HepG2 (cell line): Measurements from ENCODE around the gene EEFSEC. TPM values are rescaled to one million over a fixed set of nuclear protein-coding genes. Genes with fewer than 3 reads are reported as not detected.

ENCODE experiments used
- ATAC-seq: fragments of 200-7000 bp; cut with Tn5 transposase; 3 replicates; pipeline ENCODE4 v1.9.1; 2020; ENCODE audit warnings: mild to moderate bottlenecking, moderate library complexity
- BruUV-seq: library from RNA; stranded (reverse); fragments of 400-500 nt; replicated peaks from 2 replicates; lab custom pipeline; 2021; lab: Mats Ljungman, UMichigan
- CTCF ChIA-PET: fragments of 300-600 bp; formaldehyde crosslinking; extraction: SDS; loops from one replicate; lab custom pipeline; 2021; ENCODE audit warnings: low total read pairs, inconsistent platforms, low intra/inter-chr PET ratio; lab: Yijun Ruan, JAX
- POLR2A ChIA-PET: fragments of 350-600 bp; sonication (Branson Sonifier 250); formaldehyde crosslinking; loops from one replicate; lab custom pipeline; 2020; ENCODE audit warnings: antibody characterized with exemption, inconsistent platforms; lab: Yijun Ruan, JAX
- DNase-seq: peaks from one replicate; pipeline ENCODE4 v3.0.0-alpha.2; 2015; ENCODE audit warnings: low spot score
- FAIRE-seq: peaks from 3 replicates; lab custom pipeline; 2011; peaks lifted over from hg19 to GRCh38; lab: Jason Lieb, UNC
- H2AFZ ChIP-seq: one replicate; pipeline ENCODE4 v1.6.1; 2011; ENCODE audit warnings: low read length, inconsistent platforms
- H3K27ac ChIP-seq: fragments of 300-600 bp; 3 replicates; pipeline ENCODE4 v1.8.0; 2011; ENCODE audit warnings: mixed run types, mild to moderate bottlenecking, mixed read lengths, low read length, inconsistent platforms; ENCODE audit not compliant: insufficient read depth; ENCODE audit errors: extremely low read length
- H3K27me3 ChIP-seq, 2 experiments: fragments of 200-600 bp in 1 of 2; 2 replicates in 1 of 2; 3 replicates in 1 of 2; pipeline versions ENCODE4 v1.6.0 to v1.8.0; 2011; ENCODE audit warnings: low read length in 2 of 2, mild to moderate bottlenecking in 2 of 2, moderate library complexity in 2 of 2, inconsistent platforms in 1 of 2; ENCODE audit not compliant: insufficient read depth in 2 of 2, control insufficient read depth in 1 of 2
- H3K36me3 ChIP-seq, 2 experiments: fragments of 200-600 bp in 1 of 2; replicated peaks in 1 of 2; 2 replicates in 1 of 2; 3 replicates in 1 of 2; pipeline versions ENCODE4 v1.5.1 to v1.8.0; 2011; ENCODE audit warnings: low read length in 2 of 2, inconsistent platforms in 1 of 2; ENCODE audit not compliant: insufficient read depth in 2 of 2, control insufficient read depth in 1 of 2
- H3K4me1 ChIP-seq: 2 replicates; pipeline ENCODE4 v1.5.1; 2012; ENCODE audit warnings: low read length, inconsistent platforms; ENCODE audit not compliant: insufficient read depth
- H3K4me2 ChIP-seq: 2 replicates; pipeline ENCODE4 v1.6.0; 2011; ENCODE audit warnings: low read depth, low read length, inconsistent platforms
- H3K4me3 ChIP-seq, 3 experiments: fragments of 200-600 bp in 1 of 3; sonication (generic), shearing (Covaris generic) in 1 of 3; replicated peaks in 1 of 3; 2 replicates each; pipeline ENCODE4 v1.5.1; 2011 to 2016; ENCODE audit warnings: low read length in 3 of 3, inconsistent platforms in 2 of 3, low read depth in 2 of 3, mild to moderate bottlenecking in 2 of 3, control low read depth in 1 of 3, mixed read lengths in 1 of 3; ENCODE audit not compliant: insufficient read depth in 1 of 3
- H3K79me2 ChIP-seq: one replicate; pipeline ENCODE4 v1.6.1; 2011; ENCODE audit warnings: low read length, inconsistent platforms; ENCODE audit not compliant: insufficient read depth
- H3K9ac ChIP-seq: 2 replicates; pipeline ENCODE4 v1.6.0; 2011; ENCODE audit warnings: mild to moderate bottlenecking, low read depth, low read length, inconsistent platforms; ENCODE audit not compliant: insufficient read depth
- H3K9me3 ChIP-seq: 2 replicates; pipeline ENCODE4 v1.5.1; 2012; ENCODE audit warnings: mild to moderate bottlenecking, low read length
- H4K20me1 ChIP-seq: 2 replicates; pipeline ENCODE4 v1.6.0; 2011; ENCODE audit warnings: inconsistent platforms, mild to moderate bottlenecking, low read length, moderate library complexity; ENCODE audit not compliant: insufficient read depth
- CBX2 ChIP-seq, 2 experiments: fragments of 200-600 bp in 1 of 2; sonication (generic); formaldehyde crosslinking in 1 of 2; IDR thresholded peaks; 2 replicates each; pipeline versions ENCODE4 v1.7.0 to v1.8.1; 2018 to 2022; ENCODE audit warnings: low read depth in 2 of 2, low read length in 1 of 2, mild to moderate bottlenecking in 1 of 2, missing genetic modification reagents in 1 of 2
- ELF1 ChIP-seq: sonication (generic); formaldehyde crosslinking; IDR thresholded peaks from 2 replicates; pipeline ENCODE4 v1.4.0; 2020; ENCODE audit warnings: missing genetic modification reagents
- GTF3A ChIP-seq: sonication (generic); formaldehyde crosslinking; conservative IDR thresholded peaks from 2 replicates; pipeline ENCODE4 v1.4.0; 2020; ENCODE audit warnings: mild to moderate bottlenecking, missing genetic modification reagents
- HNF4G ChIP-seq, 2 experiments: sonication (generic) in 1 of 2; formaldehyde crosslinking in 1 of 2; IDR thresholded peaks; 2 replicates each; pipeline versions ENCODE4 v1.4.0 to v1.6.1; 2011 to 2020; ENCODE audit warnings: borderline replicate concordance in 2 of 2, low read depth in 2 of 2, mild to moderate bottlenecking in 2 of 2, low read length in 1 of 2, missing genetic modification reagents in 1 of 2, moderate library complexity in 1 of 2
- KDM5B ChIP-seq: sonication (generic); formaldehyde crosslinking; IDR thresholded peaks from 2 replicates; pipeline ENCODE4 v1.4.0; 2020; ENCODE audit warnings: missing genetic modification reagents, mild to moderate bottlenecking, borderline replicate concordance
- LCORL ChIP-seq, 2 experiments: fragments of 450-650 bp in 1 of 2; sonication (generic) in 1 of 2; formaldehyde crosslinking in 1 of 2; IDR thresholded peaks; 2 replicates each; pipeline versions ENCODE4 v1.5.0 to v1.6.1; 2017 to 2020; ENCODE audit warnings: antibody characterized with exemption in 1 of 2, missing genetic modification reagents in 1 of 2
- SETDB1 ChIP-seq: sonication (generic); formaldehyde crosslinking; IDR thresholded peaks from 2 replicates; pipeline ENCODE4 v1.5.1; 2020; ENCODE audit warnings: missing genetic modification reagents, mild to moderate bottlenecking, borderline replicate concordance
- SIN3A ChIP-seq: IDR thresholded peaks from 2 replicates; pipeline ENCODE4 v1.6.1; 2011; ENCODE audit warnings: low read depth, mild to moderate bottlenecking, control low read depth, low read length, borderline replicate concordance
- ZKSCAN5 ChIP-seq: sonication (generic); formaldehyde crosslinking; IDR thresholded peaks from 2 replicates; pipeline ENCODE4 v1.5.1; 2020; ENCODE audit warnings: mild to moderate bottlenecking, missing genetic modification reagents
- ZNF230 ChIP-seq: sonication (generic); formaldehyde crosslinking; IDR thresholded peaks from 2 replicates; pipeline ENCODE4 v1.4.0; 2020; ENCODE audit warnings: mild to moderate bottlenecking, missing genetic modification reagents
- ZNF589 ChIP-seq: sonication (generic); formaldehyde crosslinking; conservative IDR thresholded peaks from 2 replicates; pipeline ENCODE4 v1.8.0; 2022; ENCODE audit warnings: mild to moderate bottlenecking, moderate library complexity, missing genetic modification reagents
- ZSCAN21 ChIP-seq: sonication (generic); formaldehyde crosslinking; IDR thresholded peaks from 2 replicates; pipeline ENCODE4 v1.8.0; 2022; ENCODE audit warnings: mild to moderate bottlenecking, missing genetic modification reagents, moderate library complexity, borderline replicate concordance
- WGBS: methylation state at CpG from one replicate; pipeline ENCODE4 v1.1.6; 2017; ENCODE audit warnings: low lambda C conversion rate; 5-methylcytosine and 5-hydroxymethylcytosine counted together
- in situ Hi-C: cut with HindIII; loops from 2 replicates; pipeline ENCODE4 v1.10.0; 2017; ENCODE audit warnings: low pct_unique_long_range_greater_than_20kb; ENCODE audit not compliant: extremely low pct_ligation_motif_present
- intact Hi-C: fragments of 100-400 bp; cut with micrococcal nuclease; formaldehyde crosslinking; loops from one replicate; pipeline ENCODE4 v1.10.0; 2022; ENCODE audit not compliant: unreplicated experiment
- polyA plus RNA-seq, 8 experiments: library from polyadenylated mRNA; depleted of rRNA in 3 of 8; stranded (reverse) in 7 of 8; unstranded in 1 of 8; fragments of >200 nt; fragmentation: Illumina TruSeq in 4 of 8; extraction: Trizol in 4 of 8; gene quantifications; 2 replicates each; pipeline versions ENCODE4 v1.2.1 to v1.2.3, GENCODE V29; 2011 to 2016; ENCODE audit warnings: low read depth in 4 of 8, missing spikeins in 1 of 8, mixed read lengths in 1 of 8; ENCODE audit not compliant: insufficient read depth in 1 of 8
- total RNA-seq, 5 experiments: library from RNA; depleted of rRNA; stranded (reverse); fragments of >200 nt; fragmentation: Illumina TruSeq; extraction: Trizol; gene quantifications; 2 replicates each; pipeline ENCODE4 v1.2.3, GENCODE V29; 2016; ENCODE audit warnings: low read depth in 1 of 5
- TF ChIP-seq, protein P1 (sequence below): conservative IDR thresholded peaks from 2 replicates; pipeline ENCODE4 v1.6.1; 2018; ENCODE audit warnings: missing genetic modification reagents
- TF ChIP-seq, protein P2 (sequence below): sonication (generic); formaldehyde crosslinking; IDR thresholded peaks from 2 replicates; pipeline ENCODE4 v1.4.0; 2020; ENCODE audit warnings: missing genetic modification reagents
- TF ChIP-seq, protein P3 (sequence below): sonication (generic); formaldehyde crosslinking; conservative IDR thresholded peaks from 2 replicates; pipeline ENCODE4 v1.5.0; 2020; ENCODE audit warnings: missing genetic modification reagents

EEFSEC gene
- total and polyA plus RNA-seq, 2 of the 13 experiments (the other 11 are each of a cell fraction or from before 2014, with no cell fraction given), result 6.4 to 24.2 TPM

- peaks cover under 1% of the 10 kb centered on the region; the same call in 1 of the 2 replicates for H3K9me3 ChIP-seq
- peaks cover 8% of the 10 kb centered on the region; the same call in 1 of the 2 replicates for H3K4me1 ChIP-seq
- ChIA-PET CTCF (no interaction called here), POLR2A (no interaction called here)
- in situ Hi-C loops, result no loop called here
- intact Hi-C loops, result no loop called here
- 94% methylated on average over 13 of the region's 13 CpGs for WGBS
- no peak for FAIRE-seq
- no peak overlapping the region for H3K4me3 ChIP-seq
- H3K4me2 ChIP-seq, result no peak overlapping the region
- DNase-seq, result no peak
- no peak overlapping the region for H3K27ac ChIP-seq
- no peak overlapping the region for H2AFZ ChIP-seq
- no peaks in the 10 kb centered on the region for H3K79me2 ChIP-seq
- no peak overlapping the region for H3K9ac ChIP-seq
- no peaks in the 10 kb centered on the region for H3K27me3 ChIP-seq
- TF ChIP-seq, protein P1, sequence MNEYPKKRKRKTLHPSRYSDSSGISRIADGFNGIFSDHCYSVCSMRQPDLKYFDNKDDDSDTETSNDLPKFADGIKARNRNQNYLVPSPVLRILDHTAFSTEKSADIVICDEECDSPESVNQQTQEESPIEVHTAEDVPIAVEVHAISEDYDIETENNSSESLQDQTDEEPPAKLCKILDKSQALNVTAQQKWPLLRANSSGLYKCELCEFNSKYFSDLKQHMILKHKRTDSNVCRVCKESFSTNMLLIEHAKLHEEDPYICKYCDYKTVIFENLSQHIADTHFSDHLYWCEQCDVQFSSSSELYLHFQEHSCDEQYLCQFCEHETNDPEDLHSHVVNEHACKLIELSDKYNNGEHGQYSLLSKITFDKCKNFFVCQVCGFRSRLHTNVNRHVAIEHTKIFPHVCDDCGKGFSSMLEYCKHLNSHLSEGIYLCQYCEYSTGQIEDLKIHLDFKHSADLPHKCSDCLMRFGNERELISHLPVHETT (CRISPR knock-in tag), result no peak
- TF ChIP-seq SETDB1 (CRISPR knock-in tag) (no peak), ZNF230 (CRISPR knock-in tag) (no peak), LCORL (IDR thresholded peaks at IDR 0.05) (no peak), LCORL (CRISPR knock-in tag; IDR thresholded peaks at IDR 0.05) (no peak), HNF4G (IDR thresholded peaks at IDR 0.05; ENCODE audit: borderline replicate concordance, low read depth, low read length) (no peak), HNF4G (CRISPR knock-in tag; IDR thresholded peaks at IDR 0.05; ENCODE audit: borderline replicate concordance, low read depth) (no peak), ZNF589 (CRISPR knock-in tag) (no peak), ELF1 (no peak), KDM5B (CRISPR knock-in tag) (no peak), CBX2 (IDR thresholded peaks at IDR 0.05; ENCODE audit: low read depth, low read length) (no peak), CBX2 (CRISPR knock-in tag; IDR thresholded peaks at IDR 0.05; ENCODE audit: low read depth) (no peak), GTF3A (CRISPR knock-in tag) (no peak), ZSCAN21 (CRISPR knock-in tag) (no peak), SIN3A (no peak), ZKSCAN5 (CRISPR knock-in tag) (no peak)
- TF ChIP-seq, protein P2, sequence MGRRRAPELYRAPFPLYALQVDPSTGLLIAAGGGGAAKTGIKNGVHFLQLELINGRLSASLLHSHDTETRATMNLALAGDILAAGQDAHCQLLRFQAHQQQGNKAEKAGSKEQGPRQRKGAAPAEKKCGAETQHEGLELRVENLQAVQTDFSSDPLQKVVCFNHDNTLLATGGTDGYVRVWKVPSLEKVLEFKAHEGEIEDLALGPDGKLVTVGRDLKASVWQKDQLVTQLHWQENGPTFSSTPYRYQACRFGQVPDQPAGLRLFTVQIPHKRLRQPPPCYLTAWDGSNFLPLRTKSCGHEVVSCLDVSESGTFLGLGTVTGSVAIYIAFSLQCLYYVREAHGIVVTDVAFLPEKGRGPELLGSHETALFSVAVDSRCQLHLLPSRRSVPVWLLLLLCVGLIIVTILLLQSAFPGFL, result no peak
- TF ChIP-seq, protein P3, sequence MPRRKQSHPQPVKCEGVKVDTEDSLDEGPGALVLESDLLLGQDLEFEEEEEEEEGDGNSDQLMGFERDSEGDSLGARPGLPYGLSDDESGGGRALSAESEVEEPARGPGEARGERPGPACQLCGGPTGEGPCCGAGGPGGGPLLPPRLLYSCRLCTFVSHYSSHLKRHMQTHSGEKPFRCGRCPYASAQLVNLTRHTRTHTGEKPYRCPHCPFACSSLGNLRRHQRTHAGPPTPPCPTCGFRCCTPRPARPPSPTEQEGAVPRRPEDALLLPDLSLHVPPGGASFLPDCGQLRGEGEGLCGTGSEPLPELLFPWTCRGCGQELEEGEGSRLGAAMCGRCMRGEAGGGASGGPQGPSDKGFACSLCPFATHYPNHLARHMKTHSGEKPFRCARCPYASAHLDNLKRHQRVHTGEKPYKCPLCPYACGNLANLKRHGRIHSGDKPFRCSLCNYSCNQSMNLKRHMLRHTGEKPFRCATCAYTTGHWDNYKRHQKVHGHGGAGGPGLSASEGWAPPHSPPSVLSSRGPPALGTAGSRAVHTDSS (CRISPR knock-in tag), result no peak
- TF ChIP-seq, all 625 proteins: peak for 0
- peaks cover 10 to 19% of the 10 kb centered on the region in 2 experiments for H3K36me3 ChIP-seq
- H4K20me1 ChIP-seq, result no peaks in the 10 kb centered on the region
- BruUV-seq, result no TSS peak
- no peak for ATAC-seq
Observed at GRCh38 chr3:128285042-128285966, 132.0 kb downstream of the EEFSEC start.
